Panc1 (cell line): ENCODE data around the gene LATS2. TPM values are rescaled to one million over a fixed set of nuclear protein-coding genes. Genes with fewer than 3 reads are reported as not detected.
A peak's percentile ranks its signal among the peaks of the same experiment; 100 is the strongest.

ENCODE experiments used
- ATAC-seq: fragments of 200-7000 bp; cut with Tn5 transposase; 2 replicates; pipeline ENCODE4 v1.9.1; 2020; ENCODE audit warnings: mild to moderate bottlenecking, moderate library complexity
- Bru-seq: library from RNA; stranded (reverse); fragments of 400-500 nt; gene quantifications from one replicate; lab custom pipeline; 2021; lab: Mats Ljungman, UMichigan
- BruChase-seq, 2 experiments: library from RNA; stranded (reverse); fragments of 400-500 nt; gene quantifications; one replicate each; lab custom pipeline; 2021; lab: Mats Ljungman, UMichigan
- BruUV-seq: library from RNA; stranded (reverse); fragments of 400-500 nt; replicated peaks from 2 replicates; lab custom pipeline; 2021; lab: Mats Ljungman, UMichigan
- CTCF ChIA-PET: fragments of 300-600 bp; sonication (Branson Sonifier 250); formaldehyde crosslinking; loops from one replicate; lab custom pipeline; 2022; ENCODE audit warnings: antibody characterized with exemption; lab: Charles Lee
- POLR2A ChIA-PET: fragments of 300-600 bp; sonication (Branson Sonifier 250); formaldehyde crosslinking; loops from one replicate; lab custom pipeline; 2022; ENCODE audit warnings: antibody characterized with exemption; lab: Charles Lee
- DNase-seq: peaks from one replicate; pipeline ENCODE4 v3.0.0-alpha.2; 2010; ENCODE audit warnings: low read depth, low spot score
- H3K27ac ChIP-seq: 2 replicates; pipeline ENCODE4 v1.5.1; 2011; ENCODE audit warnings: mild to moderate bottlenecking, low read length, inconsistent platforms
- H3K27me3 ChIP-seq: fragments of 200-500 bp; sonication (Bioruptor generic); 2 replicates; pipeline ENCODE4 v1.6.0; 2014; ENCODE audit warnings: low read length, inconsistent platforms; ENCODE audit not compliant: control insufficient read depth, insufficient read depth
- H3K36me3 ChIP-seq: fragments of 200-500 bp; sonication (Bioruptor generic); 2 replicates; pipeline ENCODE4 v1.5.1; 2014; ENCODE audit warnings: inconsistent platforms, mild to moderate bottlenecking, low read length, moderate library complexity; ENCODE audit not compliant: control insufficient read depth, insufficient read depth
- H3K4me1 ChIP-seq: 2 replicates; pipeline ENCODE4 v1.5.1; 2011; ENCODE audit warnings: inconsistent platforms, mild to moderate bottlenecking, low read length, moderate library complexity; ENCODE audit not compliant: control insufficient read depth, insufficient read depth
- H3K4me3 ChIP-seq, 2 experiments: 2 replicates each; pipeline ENCODE4 v1.5.1; 2011 to 2012; ENCODE audit warnings: low read depth in 2 of 2, low read length in 2 of 2, mild to moderate bottlenecking in 2 of 2, inconsistent platforms in 1 of 2, moderate library complexity in 1 of 2
- H3K9me3 ChIP-seq: fragments of 200-500 bp; sonication (Bioruptor generic); 2 replicates; pipeline ENCODE4 v1.5.1; 2014; ENCODE audit warnings: low read depth, mild to moderate bottlenecking, inconsistent platforms, low read length, moderate library complexity; ENCODE audit not compliant: control insufficient read depth, insufficient read depth
- POLR2AphosphoS5 ChIP-seq: IDR thresholded peaks from 2 replicates; pipeline ENCODE4 v1.6.1; 2012; ENCODE audit warnings: mild to moderate bottlenecking, low read depth, low read length, moderate library complexity
- SIN3A ChIP-seq: IDR thresholded peaks from 2 replicates; pipeline ENCODE4 v1.6.1; 2012; ENCODE audit warnings: low read depth, mild to moderate bottlenecking, low read length, moderate library complexity, borderline replicate concordance; ENCODE audit not compliant: insufficient read depth
- TCF7L2 ChIP-seq: IDR thresholded peaks from 2 replicates; pipeline ENCODE4 v1.6.1; 2011; ENCODE audit warnings: mild to moderate bottlenecking, low read depth, low read length, inconsistent platforms
- in situ Hi-C: cut with HindIII; loops from 2 replicates; pipeline ENCODE4 v1.10.0; 2016; ENCODE audit warnings: low sequenced_read_pairs, low pct_unique_long_range_greater_than_20kb
- intact Hi-C: fragments of 100-400 bp; cut with micrococcal nuclease; formaldehyde crosslinking; loops from one replicate; pipeline ENCODE4 v1.10.0; 2022; ENCODE audit not compliant: unreplicated experiment
- long read RNA-seq: library from polyadenylated mRNA; unstranded; transcript quantifications from one replicate; pipeline ENCODE4 v2.0.0, GENCODE V29; 2021; ENCODE audit not compliant: unreplicated experiment
- polyA plus RNA-seq: library from polyadenylated mRNA; unstranded; fragments of >200 nt; gene quantifications from one replicate; pipeline ENCODE4 v1.2.1, GENCODE V29; 2012; ENCODE audit warnings: missing spikeins; ENCODE audit not compliant: insufficient read length
- total RNA-seq: library from RNA; stranded (reverse); gene quantifications from one replicate; pipeline ENCODE4 v1.2.1, GENCODE V29; 2021; ENCODE audit not compliant: unreplicated experiment
- TF ChIP-seq, protein P1 (sequence below), 2 experiments: IDR thresholded peaks; 2 replicates each; pipeline ENCODE4 v1.6.1; 2011 to 2012; ENCODE audit warnings: low read depth in 2 of 2, control low read depth in 1 of 2, low read length in 1 of 2, mild to moderate bottlenecking in 1 of 2, moderate library complexity in 1 of 2; ENCODE audit not compliant: insufficient read depth in 1 of 2
- TF ChIP-seq, protein P2 (sequence below): fragments of 450-650 bp; IDR thresholded peaks from 2 replicates; pipeline ENCODE4 v1.5.1; 2017; ENCODE audit warnings: mild to moderate bottlenecking

The LATS2 gene
- 24.5 TPM for total RNA-seq
- 11.9 TPM for polyA plus RNA-seq
- percentile 86 among the genes with signal in this experiment for Bru-seq, nascent RNA
- percentile 78 among the genes with signal in this experiment for BruChase-seq, experiment 1, labeled RNA remaining after a 2-hour chase
- percentile 74 among the genes with signal in this experiment for BruChase-seq, experiment 2, labeled RNA remaining after a 6-hour chase
- long read RNA-seq, full-length matches to known transcripts = 1 of 12 reads
- long read RNA-seq, partial matches to known transcripts = 4 of 12 reads
- long read RNA-seq, other reads (novel, unspliced or antisense) = 7 of 12 reads

GRCh38 chr13:21061029-21061763, at the start of gene LATS2:
LATS2 (minus strand) TSS chr13:21061586; CDS start chr13:21046026, 15,560 bp downstream.
- no peaks in the 10 kb centered on the region; the same call in 1 of the 2 replicates for H3K36me3 ChIP-seq
- H3K4me1 ChIP-seq = peaks cover 14% of the 10 kb centered on the region
- BruUV-seq = no TSS peak
- no peaks in the 10 kb centered on the region for H3K27me3 ChIP-seq
- H3K9me3 ChIP-seq = no peaks in the 10 kb centered on the region
- ATAC-seq = peak; percentile 94
- peak within 1 kb of the TSS; percentile 87 for H3K27ac ChIP-seq
- peak within 1 kb of the TSS; percentile 68 to 71 for H3K4me3 ChIP-seq
- peak; percentile 33 for DNase-seq
- in situ Hi-C loops = no loop called here
- TF ChIP-seq TCF7L2 (no peak), SIN3A (no peak), POLR2AphosphoS5 (peak; percentile 52; the same call in 1 of the 2 replicates)
- TF ChIP-seq, protein P1, sequence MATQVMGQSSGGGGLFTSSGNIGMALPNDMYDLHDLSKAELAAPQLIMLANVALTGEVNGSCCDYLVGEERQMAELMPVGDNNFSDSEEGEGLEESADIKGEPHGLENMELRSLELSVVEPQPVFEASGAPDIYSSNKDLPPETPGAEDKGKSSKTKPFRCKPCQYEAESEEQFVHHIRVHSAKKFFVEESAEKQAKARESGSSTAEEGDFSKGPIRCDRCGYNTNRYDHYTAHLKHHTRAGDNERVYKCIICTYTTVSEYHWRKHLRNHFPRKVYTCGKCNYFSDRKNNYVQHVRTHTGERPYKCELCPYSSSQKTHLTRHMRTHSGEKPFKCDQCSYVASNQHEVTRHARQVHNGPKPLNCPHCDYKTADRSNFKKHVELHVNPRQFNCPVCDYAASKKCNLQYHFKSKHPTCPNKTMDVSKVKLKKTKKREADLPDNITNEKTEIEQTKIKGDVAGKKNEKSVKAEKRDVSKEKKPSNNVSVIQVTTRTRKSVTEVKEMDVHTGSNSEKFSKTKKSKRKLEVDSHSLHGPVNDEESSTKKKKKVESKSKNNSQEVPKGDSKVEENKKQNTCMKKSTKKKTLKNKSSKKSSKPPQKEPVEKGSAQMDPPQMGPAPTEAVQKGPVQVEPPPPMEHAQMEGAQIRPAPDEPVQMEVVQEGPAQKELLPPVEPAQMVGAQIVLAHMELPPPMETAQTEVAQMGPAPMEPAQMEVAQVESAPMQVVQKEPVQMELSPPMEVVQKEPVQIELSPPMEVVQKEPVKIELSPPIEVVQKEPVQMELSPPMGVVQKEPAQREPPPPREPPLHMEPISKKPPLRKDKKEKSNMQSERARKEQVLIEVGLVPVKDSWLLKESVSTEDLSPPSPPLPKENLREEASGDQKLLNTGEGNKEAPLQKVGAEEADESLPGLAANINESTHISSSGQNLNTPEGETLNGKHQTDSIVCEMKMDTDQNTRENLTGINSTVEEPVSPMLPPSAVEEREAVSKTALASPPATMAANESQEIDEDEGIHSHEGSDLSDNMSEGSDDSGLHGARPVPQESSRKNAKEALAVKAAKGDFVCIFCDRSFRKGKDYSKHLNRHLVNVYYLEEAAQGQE (IDR thresholded peaks at IDR 0.05; ENCODE audit: insufficient read depth in 1 of 2, low read depth in 2 of 2, low read length in 1 of 2) = no peak
- TF ChIP-seq, protein P2, sequence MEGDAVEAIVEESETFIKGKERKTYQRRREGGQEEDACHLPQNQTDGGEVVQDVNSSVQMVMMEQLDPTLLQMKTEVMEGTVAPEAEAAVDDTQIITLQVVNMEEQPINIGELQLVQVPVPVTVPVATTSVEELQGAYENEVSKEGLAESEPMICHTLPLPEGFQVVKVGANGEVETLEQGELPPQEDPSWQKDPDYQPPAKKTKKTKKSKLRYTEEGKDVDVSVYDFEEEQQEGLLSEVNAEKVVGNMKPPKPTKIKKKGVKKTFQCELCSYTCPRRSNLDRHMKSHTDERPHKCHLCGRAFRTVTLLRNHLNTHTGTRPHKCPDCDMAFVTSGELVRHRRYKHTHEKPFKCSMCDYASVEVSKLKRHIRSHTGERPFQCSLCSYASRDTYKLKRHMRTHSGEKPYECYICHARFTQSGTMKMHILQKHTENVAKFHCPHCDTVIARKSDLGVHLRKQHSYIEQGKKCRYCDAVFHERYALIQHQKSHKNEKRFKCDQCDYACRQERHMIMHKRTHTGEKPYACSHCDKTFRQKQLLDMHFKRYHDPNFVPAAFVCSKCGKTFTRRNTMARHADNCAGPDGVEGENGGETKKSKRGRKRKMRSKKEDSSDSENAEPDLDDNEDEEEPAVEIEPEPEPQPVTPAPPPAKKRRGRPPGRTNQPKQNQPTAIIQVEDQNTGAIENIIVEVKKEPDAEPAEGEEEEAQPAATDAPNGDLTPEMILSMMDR = peak; percentile 32; the same call in 1 of the 2 replicates
- CTCF ChIA-PET = interaction anchor here (0.6 kb wide), 1 partner anchor 21 kb away, joined by 3 read pairs; no protein-coding TSS in a partner anchor
- POLR2A ChIA-PET = interaction anchor here (0.6 kb wide), 1 partner anchor 14 kb away, joined by 4 read pairs; no protein-coding TSS in a partner anchor
- intact Hi-C loops = no loop called here

GRCh38 chr13:21109168-21109567, 47.8 kb upstream of the LATS2 start:
- TF ChIP-seq SIN3A = no peak
- TF ChIP-seq, protein P1 (IDR thresholded peaks at IDR 0.05; ENCODE audit: insufficient read depth in 1 of 2, low read depth in 2 of 2, low read length in 1 of 2) = no peak
- TF ChIP-seq POLR2AphosphoS5 = no peak
- no peak for TF ChIP-seq TCF7L2
- TF ChIP-seq, protein P2 = no peak
- ChIA-PET POLR2A (no interaction called here), CTCF (no interaction called here)
- BruUV-seq = no TSS peak
- in situ Hi-C loops = no loop called here
- Histone ChIP-seq H3K36me3 (no peaks in the 10 kb centered on the region), H3K27ac (no peak overlapping the region), H3K9me3 (no peaks in the 10 kb centered on the region), H3K4me3 (no peak overlapping the region), H3K27me3 (no peaks in the 10 kb centered on the region), H3K4me1 (no peaks in the 10 kb centered on the region)
- no peak for ATAC-seq
- no peak for DNase-seq
- intact Hi-C loops = no loop called here
